Embryonic facial prominence (tissue), 1 donor: Measurements from ENCODE around the gene SBF2.
"Not testable (repeated sequence)": the region's sequence is repeated elsewhere in the genome, so short reads cannot be mapped to it uniquely, and the experiment has no call there.

ENCODE experiments used
- DNase-seq: peaks from one replicate; pipeline ENCODE4 v3.0.0-alpha.2; 2016; ENCODE audit errors: extremely low spot score

The SBF2 gene

GRCh38 chr11:10197091-10197490 lies 96.9 kb downstream of the SBF2 start:
- DNase-seq: no peak

GRCh38 chr11:10192036-10192435 lies 102.0 kb downstream of the SBF2 start:
- no peak for DNase-seq

- DNase-seq: no peak
Measured at GRCh38 chr11:10181811-10182210, 112.2 kb downstream of the SBF2 start.

GRCh38 chr11:10164621-10165020 lies 129.4 kb downstream of the SBF2 start:
- no peak for DNase-seq

- no peak for DNase-seq
Measured at GRCh38 chr11:10162222-10162621, 131.8 kb downstream of the SBF2 start.

GRCh38 chr11:10160350-10160749 lies 133.7 kb downstream of the SBF2 start:
- no peak for DNase-seq

- DNase-seq: no peak
Measured at GRCh38 chr11:10158461-10158860, 135.6 kb downstream of the SBF2 start.

GRCh38 chr11:10155793-10156490 lies 138.1 kb downstream of the SBF2 start:
- DNase-seq: no peak

GRCh38 chr11:10150800-10151199 lies 143.2 kb downstream of the SBF2 start:
- DNase-seq: no peak

- no peak for DNase-seq
Measured at GRCh38 chr11:10149553-10149952, 144.5 kb downstream of the SBF2 start.

GRCh38 chr11:10147195-10147594 lies 146.8 kb downstream of the SBF2 start:
- DNase-seq: no peak

GRCh38 chr11:10144954-10145353 lies 149.1 kb downstream of the SBF2 start:
- DNase-seq: no peak

- no peak for DNase-seq
Measured at GRCh38 chr11:10139656-10140055, 154.4 kb downstream of the SBF2 start.

GRCh38 chr11:10139143-10139542 lies 154.9 kb downstream of the SBF2 start:
- no peak for DNase-seq

- no peak for DNase-seq
Measured at GRCh38 chr11:10134975-10135481, 159.0 kb downstream of the SBF2 start.

GRCh38 chr11:10134226-10134625 lies 159.8 kb downstream of the SBF2 start:
- not testable (repeated sequence) for DNase-seq

GRCh38 chr11:10133251-10133650 lies 160.8 kb downstream of the SBF2 start:
- DNase-seq: not testable (repeated sequence)

- DNase-seq: no peak
Measured at GRCh38 chr11:10130875-10131274, 163.1 kb downstream of the SBF2 start.

GRCh38 chr11:10129184-10129583 lies 164.8 kb downstream of the SBF2 start:
- DNase-seq: not testable (repeated sequence)

- DNase-seq: no peak
Measured at GRCh38 chr11:10125522-10126133, 168.4 kb downstream of the SBF2 start.

- no peak for DNase-seq
Measured at GRCh38 chr11:10122326-10123197, 171.5 kb downstream of the SBF2 start.

- DNase-seq: no peak
Measured at GRCh38 chr11:10118865-10119264, 175.2 kb downstream of the SBF2 start.
